IPS-18a (cell line): ENCODE measurements around the gene GTF2IRD1.
"Not testable (repeated sequence)": the region's sequence is repeated elsewhere in the genome, so short reads cannot be mapped to it uniquely, and the experiment has no call there.

Experiments
- H3K27ac ChIP-seq: one replicate; pipeline ENCODE4 v1.5.1; 2013; ENCODE audit warnings: low read length
- H3K27me3 ChIP-seq: one replicate; pipeline ENCODE4 v1.6.1; 2013; ENCODE audit warnings: mild to moderate bottlenecking, low read length; ENCODE audit not compliant: control insufficient read depth, insufficient read depth
- H3K36me3 ChIP-seq: one replicate; pipeline ENCODE4 v1.6.1; 2013; ENCODE audit warnings: low read depth, low read length; ENCODE audit not compliant: control insufficient read depth
- H3K4me1 ChIP-seq: one replicate; pipeline ENCODE4 v1.6.1; 2013; ENCODE audit warnings: low read depth, low read length; ENCODE audit not compliant: control insufficient read depth
- H3K4me3 ChIP-seq: one replicate; pipeline ENCODE4 v1.5.1; 2013; ENCODE audit warnings: low read length
- H3K9ac ChIP-seq: one replicate; pipeline ENCODE4 v1.6.1; 2013; ENCODE audit warnings: mild to moderate bottlenecking, low read length, moderate library complexity
- H3K9me3 ChIP-seq: one replicate; pipeline ENCODE4 v1.6.1; 2013; ENCODE audit warnings: low read depth, low read length; ENCODE audit not compliant: control insufficient read depth

GTF2IRD1 gene

DNA sequence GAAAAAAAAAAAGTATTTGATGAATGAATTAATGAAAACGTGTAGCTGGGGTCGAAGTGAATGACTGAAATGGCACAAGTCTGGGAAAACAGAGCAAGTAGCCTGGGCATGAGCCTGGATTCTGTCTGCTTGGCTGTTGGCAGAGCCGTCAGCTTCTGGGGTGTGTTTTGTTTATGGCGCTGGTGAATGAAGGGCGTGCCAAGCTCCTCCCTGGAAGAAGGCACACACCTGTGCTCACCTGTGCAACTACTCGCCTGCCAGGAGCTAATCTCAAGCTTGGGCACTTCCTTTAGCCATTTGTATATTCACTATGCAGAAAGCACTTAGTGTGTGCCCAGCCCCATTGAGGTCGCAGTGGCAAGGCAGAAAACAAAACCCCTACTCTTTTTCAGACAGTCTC lies 74.1 kb downstream of the GTF2IRD1 start:
- peaks cover 11% of the 10 kb centered on the region for H3K36me3 ChIP-seq

DNA sequence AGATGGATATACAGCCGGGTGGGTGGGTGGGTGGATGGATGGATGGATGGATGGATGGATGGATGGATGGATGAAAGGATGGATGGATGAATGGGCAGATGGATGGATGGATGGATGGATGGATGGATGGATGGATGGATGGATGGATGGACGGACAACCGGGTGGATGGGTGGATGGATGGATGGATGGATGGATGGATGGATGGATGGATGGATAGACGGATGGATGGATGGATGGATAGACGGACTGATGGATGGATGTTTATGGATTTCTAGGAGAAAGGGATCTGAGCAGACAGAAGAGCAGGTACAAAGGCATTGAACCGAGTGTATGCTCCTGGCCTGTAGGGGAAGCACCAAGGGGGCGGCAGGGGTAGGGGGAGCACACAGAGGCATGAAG lies 75.1 kb downstream of the GTF2IRD1 start:
- H3K27ac ChIP-seq, H3K9ac ChIP-seq, H3K9me3 ChIP-seq, H3K27me3 ChIP-seq, H3K4me3 ChIP-seq, H3K4me1 ChIP-seq, H3K36me3 ChIP-seq: not testable (repeated sequence)

More for the DNA sequence above, 74.1 kb downstream of the GTF2IRD1 start:
- Histone ChIP-seq H3K4me3 (no peak overlapping the region), H3K4me1 (peaks cover 3% of the 10 kb centered on the region), H3K27me3 (no peaks in the 10 kb centered on the region), H3K9me3 (no peaks in the 10 kb centered on the region), H3K9ac (no peak overlapping the region), H3K27ac (no peak overlapping the region)

DNA sequence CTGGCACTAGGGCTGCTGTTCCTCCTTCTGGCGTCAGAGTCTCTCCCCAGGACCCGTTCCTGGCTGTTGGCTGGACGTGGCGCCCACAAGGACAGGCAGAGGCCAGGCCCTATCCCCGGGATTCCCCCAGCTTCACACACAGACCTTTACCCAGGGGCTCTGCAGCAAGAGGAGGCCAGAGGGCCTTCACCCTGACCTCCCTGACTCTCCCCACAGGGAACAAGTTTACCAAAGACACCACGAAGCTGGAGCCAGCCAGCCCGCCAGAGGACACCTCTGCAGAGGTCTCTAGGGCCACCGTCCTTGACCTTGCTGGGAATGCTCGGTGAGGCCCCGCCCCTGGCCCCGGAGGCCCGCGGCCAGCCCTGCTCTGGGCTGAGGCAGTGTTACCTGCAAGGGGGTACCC lies 82.2 kb downstream of the GTF2IRD1 start:
- Histone ChIP-seq H3K9ac (no peak overlapping the region), H3K27me3 (no peaks in the 10 kb centered on the region), H3K4me3 (no peak overlapping the region), H3K4me1 (no peaks in the 10 kb centered on the region), H3K27ac (no peak overlapping the region), H3K9me3 (no peaks in the 10 kb centered on the region), H3K36me3 (peaks cover 8% of the 10 kb centered on the region)

- H3K9me3 ChIP-seq, H3K4me1 ChIP-seq, H3K27me3 ChIP-seq, H3K27ac ChIP-seq, H3K4me3 ChIP-seq, H3K9ac ChIP-seq: not testable (repeated sequence)
- H3K36me3 ChIP-seq = peaks cover 13% of the 10 kb centered on the region
Observed at GRCh38 chr7:74541937-74542336, 88.2 kb downstream of the GTF2IRD1 start.

DNA sequence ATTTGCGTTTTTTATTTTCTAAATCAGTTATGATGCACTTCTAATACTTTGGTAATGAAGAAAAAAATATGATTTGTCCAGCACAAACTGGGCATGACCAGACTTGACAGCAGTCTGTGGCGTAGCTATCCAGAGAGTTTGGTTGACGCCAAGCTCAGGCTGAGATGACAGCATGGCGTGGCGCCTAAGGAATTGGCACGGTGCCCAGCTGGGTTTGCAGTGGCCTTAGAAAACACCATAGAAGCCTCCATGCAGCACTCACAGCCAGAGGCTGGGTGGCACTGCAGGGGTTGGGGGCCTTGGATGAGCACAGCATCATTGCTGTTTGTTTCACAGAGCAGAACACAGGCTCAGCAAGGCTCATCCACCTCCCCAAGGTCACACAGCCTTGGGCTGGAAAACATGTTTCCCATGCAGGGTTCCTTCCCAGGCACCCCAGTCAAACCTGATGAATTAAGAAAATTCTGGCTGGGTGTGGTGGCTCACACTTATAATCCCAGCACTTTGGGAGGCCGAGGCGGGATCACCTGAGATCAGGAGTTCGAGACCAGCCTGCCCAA lies 88.9 kb downstream of the GTF2IRD1 start:
- no peaks in the 10 kb centered on the region for H3K9me3 ChIP-seq
- H3K4me1 ChIP-seq = no peaks in the 10 kb centered on the region
- no peak overlapping the region for H3K9ac ChIP-seq
- H3K27ac ChIP-seq = no peak overlapping the region
- no peak overlapping the region for H3K4me3 ChIP-seq
- H3K36me3 ChIP-seq = peaks cover 18% of the 10 kb centered on the region
- no peaks in the 10 kb centered on the region for H3K27me3 ChIP-seq

DNA sequence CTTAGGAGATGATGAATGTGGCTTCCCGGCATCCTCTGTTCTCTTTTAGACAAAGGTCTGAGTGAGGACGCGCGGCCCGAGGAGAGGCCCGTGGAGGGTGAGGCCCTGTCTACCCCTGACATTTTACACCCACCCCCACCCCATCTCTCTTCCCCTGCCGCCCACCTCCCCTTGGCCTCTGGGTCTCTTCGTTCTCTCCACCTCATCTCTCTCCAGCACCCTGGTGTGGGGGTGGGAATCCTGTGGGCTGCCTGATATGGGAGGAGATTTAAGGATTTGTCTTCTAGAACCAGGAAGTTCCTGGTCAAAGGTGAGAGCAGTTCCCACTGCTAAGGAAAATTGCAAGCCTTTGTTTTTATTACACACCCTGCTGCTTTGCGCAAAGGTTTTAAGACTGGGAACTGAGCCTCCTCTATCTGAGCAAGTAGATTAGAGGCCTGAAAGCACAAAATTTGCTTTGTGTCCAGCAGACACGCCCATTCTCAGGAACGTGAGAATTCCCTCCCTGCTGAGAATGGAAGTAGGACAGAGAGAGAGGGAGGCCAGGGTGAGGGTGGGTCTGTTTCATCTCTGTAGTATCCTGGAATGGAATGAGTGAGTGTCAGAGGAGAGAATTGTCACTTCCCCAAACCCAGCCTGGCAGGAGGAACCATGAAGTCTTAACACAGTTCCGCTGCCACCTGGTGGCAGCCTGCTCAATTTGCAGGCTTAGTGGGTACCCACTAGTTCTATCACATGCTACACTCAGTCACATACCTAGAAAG lies 91.2 kb downstream of the GTF2IRD1 start:
- Histone ChIP-seq H3K9me3 (no peaks in the 10 kb centered on the region), H3K27ac (no peak overlapping the region), H3K27me3 (no peaks in the 10 kb centered on the region), H3K36me3 (peaks cover 15% of the 10 kb centered on the region), H3K4me1 (no peaks in the 10 kb centered on the region), H3K4me3 (no peak overlapping the region), H3K9ac (no peak overlapping the region)

DNA sequence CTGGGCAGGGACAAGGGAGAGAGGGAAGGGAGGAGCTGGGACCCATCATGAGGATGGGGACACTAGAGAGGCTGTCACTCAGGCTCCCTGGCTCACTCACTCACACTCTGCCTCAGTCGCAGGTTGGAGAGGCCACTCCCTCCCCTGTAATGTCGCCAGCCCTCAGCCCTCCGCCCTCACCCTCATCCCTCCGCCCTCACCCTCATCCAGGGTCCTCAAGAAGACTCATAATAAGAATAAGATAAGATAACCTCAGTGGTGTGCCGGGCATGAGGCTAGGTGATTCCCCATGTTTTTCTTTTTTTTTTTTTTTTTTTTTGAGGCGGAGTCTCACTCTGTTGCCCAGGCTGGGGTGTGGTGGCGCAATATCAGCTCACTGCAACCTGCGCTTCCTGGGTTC lies 92.2 kb downstream of the GTF2IRD1 start:
- H3K9me3 ChIP-seq = no peaks in the 10 kb centered on the region
- peaks cover 15% of the 10 kb centered on the region for H3K36me3 ChIP-seq
- no peak overlapping the region for H3K27ac ChIP-seq
- no peak overlapping the region for H3K4me3 ChIP-seq
- no peak overlapping the region for H3K9ac ChIP-seq
- H3K27me3 ChIP-seq = no peaks in the 10 kb centered on the region
- H3K4me1 ChIP-seq = no peaks in the 10 kb centered on the region

GRCh38 chr7:74553596-74554012 lies 99.9 kb downstream of the GTF2IRD1 start:
- not testable (repeated sequence) for H3K27me3 ChIP-seq, H3K27ac ChIP-seq, H3K9me3 ChIP-seq, H3K4me3 ChIP-seq, H3K36me3 ChIP-seq, H3K9ac ChIP-seq, H3K4me1 ChIP-seq

GRCh38 chr7:74554178-74554577 lies 100.5 kb downstream of the GTF2IRD1 start:
- Histone ChIP-seq H3K9ac (no peak overlapping the region), H3K27ac (no peak overlapping the region), H3K4me3 (no peak overlapping the region), H3K27me3 (no peaks in the 10 kb centered on the region), H3K4me1 (no peaks in the 10 kb centered on the region), H3K9me3 (no peaks in the 10 kb centered on the region), H3K36me3 (peaks cover 15% of the 10 kb centered on the region)

GRCh38 chr7:74560086-74560719 lies 106.5 kb downstream of the GTF2IRD1 start:
- H3K9me3 ChIP-seq = no peaks in the 10 kb centered on the region
- peaks cover 18% of the 10 kb centered on the region for H3K36me3 ChIP-seq
- H3K9ac ChIP-seq = no peak overlapping the region
- H3K27me3 ChIP-seq = no peaks in the 10 kb centered on the region
- H3K4me3 ChIP-seq = no peak overlapping the region
- H3K4me1 ChIP-seq = no peaks in the 10 kb centered on the region
- H3K27ac ChIP-seq = no peak overlapping the region

- Histone ChIP-seq H3K4me3 (no peak overlapping the region), H3K27me3 (no peaks in the 10 kb centered on the region), H3K9ac (no peak overlapping the region), H3K36me3 (peaks cover 18% of the 10 kb centered on the region), H3K4me1 (no peaks in the 10 kb centered on the region), H3K9me3 (no peaks in the 10 kb centered on the region), H3K27ac (no peak overlapping the region)
Observed at GRCh38 chr7:74561898-74562613, 108.3 kb downstream of the GTF2IRD1 start.
